GM18517 (cell line): ENCODE measurements around the gene NCDN.

Experiments used
- ATAC-seq: cut with Tn5 transposase; IDR thresholded peaks from one replicate; pipeline ENCODE4 v1.9.1; 2021; ENCODE audit warnings: mild to moderate bottlenecking, moderate library complexity; ENCODE audit not compliant: unreplicated experiment

The NCDN gene

GRCh38 chr1:35554266-35555211 is 3.1 kb upstream of the NCDN start:
- no peak for ATAC-seq

- ATAC-seq, result no peak
Observed at GRCh38 chr1:35555212-35555584, 2.4 kb upstream of the NCDN start.

- no peak for ATAC-seq
Observed at GRCh38 chr1:35555601-35556477, 1.8 kb upstream of the NCDN start.

- no peak for ATAC-seq
Observed at GRCh38 chr1:35556484-35557117, 998 bp upstream of the NCDN start.

- peak; percentile 81 for ATAC-seq
Observed at GRCh38 chr1:35557118-35557610, 435 bp upstream of the NCDN start, which contains the start of gene KIAA0319L. KIAA0319L (minus strand) TSS chr1:35557403; CDS start chr1:35554491, 2,912 bp downstream.

GRCh38 chr1:35558374-35559316 is 1.0 kb downstream of the NCDN start:
- no peak for ATAC-seq

GRCh38 chr1:35559317-35559944 is 1.8 kb downstream of the NCDN start:
- ATAC-seq, result no peak

GRCh38 chr1:35560256-35561225 is 2.9 kb downstream of the NCDN start:
- ATAC-seq, result no peak

GRCh38 chr1:35561297-35561971 is 3.8 kb downstream of the NCDN start:
- no peak for ATAC-seq

- ATAC-seq, result no peak
Observed at GRCh38 chr1:35561972-35562680, 4.5 kb downstream of the NCDN start.

- ATAC-seq, result no peak
Observed at GRCh38 chr1:35563166-35563565, 5.6 kb downstream of the NCDN start.

GRCh38 chr1:35564037-35564883 is 6.7 kb downstream of the NCDN start:
- no peak for ATAC-seq

- ATAC-seq, result no peak
Observed at GRCh38 chr1:35564884-35565741, 7.5 kb downstream of the NCDN start.

GRCh38 chr1:35565742-35566133 is 8.1 kb downstream of the NCDN start:
- ATAC-seq, result no peak

- no peak for ATAC-seq
Observed at GRCh38 chr1:35567947-35568558, 10.5 kb downstream of the NCDN start.
